Neural cell (in vitro differentiated cells): ENCODE data around the gene PLA2G4E. TPM values are rescaled to one million over a fixed set of nuclear protein-coding genes. Genes with fewer than 3 reads are reported as not detected.

Experiments
- H2AFZ ChIP-seq: fragments of 200-600, 300-800 bp; sonication (generic), shearing (Covaris generic); 2 replicates; pipeline ENCODE4 v1.6.0; 2014; ENCODE audit warnings: low read depth, mild to moderate bottlenecking, antibody characterized with exemption, low read length, moderate library complexity
- H3F3A ChIP-seq: fragments of 200-600 bp; shearing (Covaris generic); 2 replicates; pipeline ENCODE4 v1.6.1; 2016; ENCODE audit warnings: mild to moderate bottlenecking, moderate library complexity, mixed read lengths, antibody characterized with exemption, low read length; ENCODE audit not compliant: insufficient read depth, poor library complexity, severe bottlenecking
- H3K27ac ChIP-seq: fragments of 200-600, 300-800 bp; sonication (generic), shearing (Covaris generic); 2 replicates; pipeline ENCODE4 v1.5.1; 2014; ENCODE audit warnings: mild to moderate bottlenecking, low read length, moderate library complexity
- H3K27me3 ChIP-seq: fragments of 300-800, 200-600 bp; sonication (generic), shearing (Covaris generic); 2 replicates; pipeline ENCODE4 v1.6.0; 2014; ENCODE audit warnings: mild to moderate bottlenecking, low read depth, low read length, moderate library complexity; ENCODE audit not compliant: insufficient read depth
- H3K36me3 ChIP-seq: fragments of 300-800, 200-600 bp; sonication (generic), shearing (Covaris generic); 2 replicates; pipeline ENCODE4 v1.5.1; 2014; ENCODE audit warnings: mild to moderate bottlenecking, antibody characterized with exemption, low read length, moderate library complexity; ENCODE audit not compliant: insufficient read depth
- H3K4me2 ChIP-seq: fragments of 300-800, 200-600 bp; sonication (generic), shearing (Covaris generic); 2 replicates; pipeline ENCODE4 v1.6.0; 2014; ENCODE audit warnings: mild to moderate bottlenecking, low read length
- H3K4me3 ChIP-seq: fragments of 300-800, 200-600 bp; sonication (generic), shearing (Covaris generic); 2 replicates; pipeline ENCODE4 v1.5.1; 2014; ENCODE audit warnings: mild to moderate bottlenecking, low read length, moderate library complexity
- H3K79me2 ChIP-seq: fragments of 200-600 bp; shearing (Covaris generic); replicated peaks from 2 replicates; pipeline ENCODE4 v1.6.0; 2014; ENCODE audit warnings: mild to moderate bottlenecking, low read length, moderate library complexity; ENCODE audit not compliant: insufficient read depth
- H3K9ac ChIP-seq: fragments of 300-800, 200-600 bp; sonication (generic), shearing (Covaris generic); 2 replicates; pipeline ENCODE4 v1.6.1; 2016; ENCODE audit warnings: mild to moderate bottlenecking, low read length, mixed read lengths
- H3K9me2 ChIP-seq: fragments of 200-600 bp; shearing (Covaris generic); 2 replicates; pipeline ENCODE4 v1.6.1; 2016; ENCODE audit warnings: mild to moderate bottlenecking, low read length, mixed read lengths; ENCODE audit not compliant: insufficient read depth
- H3K9me3 ChIP-seq: fragments of 200-600, 300-800 bp; sonication (generic), shearing (Covaris generic); 2 replicates; pipeline ENCODE4 v1.6.1; 2016; ENCODE audit warnings: mild to moderate bottlenecking, mixed run types, low read length, moderate library complexity, mixed read lengths
- H4K20me1 ChIP-seq: fragments of 200-600 bp; shearing (Covaris generic); 2 replicates; pipeline ENCODE4 v1.6.1; 2016; ENCODE audit warnings: mild to moderate bottlenecking, mixed run types; ENCODE audit not compliant: insufficient read depth
- CTCF ChIP-seq: fragments of 450-650 bp; IDR thresholded peaks from 2 replicates; pipeline ENCODE4 v1.5.1; 2014; ENCODE audit warnings: antibody characterized with exemption, mild to moderate bottlenecking, moderate library complexity; ENCODE audit not compliant: poor library complexity, severe bottlenecking
- EP300 ChIP-seq: fragments of 450-650 bp; conservative IDR thresholded peaks from 2 replicates; pipeline ENCODE4 v1.6.1; 2014; ENCODE audit warnings: antibody characterized with exemption, mild to moderate bottlenecking, moderate library complexity; ENCODE audit not compliant: poor library complexity, severe bottlenecking
- EZH2 ChIP-seq: fragments of 200-600, 300-800 bp; shearing (Covaris generic), sonication (generic); IDR thresholded peaks from 2 replicates; pipeline ENCODE4 v1.6.1; 2014; ENCODE audit warnings: antibody characterized with exemption, low read length, borderline replicate concordance, mild to moderate bottlenecking; ENCODE audit not compliant: insufficient read depth, poor library complexity, severe bottlenecking
- MXI1 ChIP-seq: fragments of 450-650 bp; conservative IDR thresholded peaks from 2 replicates; pipeline ENCODE4 v1.6.1; 2014; ENCODE audit warnings: antibody characterized with exemption, mild to moderate bottlenecking; ENCODE audit not compliant: poor library complexity, severe bottlenecking
- POLR2AphosphoS5 ChIP-seq: IDR thresholded peaks from 2 replicates; pipeline ENCODE4 v1.6.1; 2012
- RAD21 ChIP-seq: fragments of 450-650 bp; conservative IDR thresholded peaks from 2 replicates; pipeline ENCODE4 v1.6.1; 2014; ENCODE audit warnings: antibody characterized with exemption, mild to moderate bottlenecking, moderate library complexity
- REST ChIP-seq: IDR thresholded peaks from 2 replicates; pipeline ENCODE4 v1.6.1; 2012; ENCODE audit warnings: borderline replicate concordance
- SMC3 ChIP-seq: fragments of 450-650 bp; conservative IDR thresholded peaks from 2 replicates; pipeline ENCODE4 v1.6.1; 2014; ENCODE audit warnings: antibody characterized with exemption, mild to moderate bottlenecking, moderate library complexity; ENCODE audit not compliant: poor library complexity
- TAF1 ChIP-seq: IDR thresholded peaks from 2 replicates; pipeline ENCODE4 v1.6.1; 2012; ENCODE audit warnings: low read depth
- polyA plus RNA-seq: library from polyadenylated mRNA; depleted of rRNA; stranded (reverse); fragments of >200 nt; gene quantifications from 2 replicates; pipeline ENCODE4 v1.2.3, GENCODE V29; 2014

Gene PLA2G4E
- polyA plus RNA-seq, 1 donor from 2014 or later = not detected

- Histone ChIP-seq H3K36me3 (no peaks in the 10 kb centered on the region), H3K27ac (no peak overlapping the region), H3K79me2 (no peaks in the 10 kb centered on the region), H3K9me2 (no peaks in the 10 kb centered on the region), H3K9ac (no peak overlapping the region), H4K20me1 (no peaks in the 10 kb centered on the region), H3K9me3 (no peaks in the 10 kb centered on the region), H3F3A (no peaks in the 10 kb centered on the region), H3K27me3 (no peaks in the 10 kb centered on the region), H2AFZ (no peak overlapping the region), H3K4me2 (no peak overlapping the region), H3K4me3 (no peak overlapping the region)
- TF ChIP-seq SMC3 (no peak), REST (no peak), EZH2 (no peak), EP300 (no peak), MXI1 (no peak), CTCF (no peak), RAD21 (no peak), POLR2AphosphoS5 (no peak), TAF1 (no peak)
Observed at GRCh38 chr15:41988896-41989572, 31.8 kb downstream of the PLA2G4E start.

- H3K79me2 ChIP-seq = no peaks in the 10 kb centered on the region
- H3K9me2 ChIP-seq = no peaks in the 10 kb centered on the region
- H3K4me3 ChIP-seq = no peak overlapping the region
- no peaks in the 10 kb centered on the region for H3F3A ChIP-seq
- H3K27me3 ChIP-seq = no peaks in the 10 kb centered on the region
- no peak overlapping the region for H3K4me2 ChIP-seq
- H3K9ac ChIP-seq = no peak overlapping the region
- TF ChIP-seq SMC3 (no peak), EP300 (no peak), MXI1 (no peak), CTCF (no peak), TAF1 (no peak), RAD21 (no peak), EZH2 (no peak), POLR2AphosphoS5 (no peak), REST (no peak)
- no peak overlapping the region for H2AFZ ChIP-seq
- no peak overlapping the region for H3K27ac ChIP-seq
- no peaks in the 10 kb centered on the region for H4K20me1 ChIP-seq
- H3K9me3 ChIP-seq = no peaks in the 10 kb centered on the region
- no peaks in the 10 kb centered on the region for H3K36me3 ChIP-seq
Observed at GRCh38 chr15:41987925-41988275, 32.9 kb downstream of the PLA2G4E start.
